ENCODE results near the gene DLG2. TPM values are rescaled to one million over a fixed set of nuclear protein-coding genes. Genes with fewer than 3 reads are reported as not detected.

Gene DLG2
- total RNA-seq, 1 donor: 1.3 TPM

DNA sequence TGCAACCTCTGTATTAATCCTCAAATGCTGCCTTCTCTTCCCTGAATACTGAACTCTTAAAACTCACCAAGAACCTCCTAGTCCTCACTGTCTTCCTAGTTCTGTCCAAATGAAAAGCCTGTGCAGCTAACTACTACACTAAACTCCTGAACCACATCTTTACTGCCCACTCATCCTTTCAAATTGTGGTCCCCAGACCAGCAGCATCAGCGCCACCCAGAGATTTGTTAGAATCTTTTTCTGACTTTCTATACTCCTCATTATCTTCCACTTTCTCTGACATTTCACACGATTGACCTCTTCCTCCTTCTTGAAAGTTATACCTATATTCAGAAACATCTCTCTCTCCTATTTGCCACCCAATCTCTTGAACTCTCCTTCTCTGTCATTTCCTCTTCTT lies 461.3 kb downstream of the DLG2 start:
- no peak for DNase-seq (ENCODE audit: low read depth)
- TF ChIP-seq, protein P1, sequence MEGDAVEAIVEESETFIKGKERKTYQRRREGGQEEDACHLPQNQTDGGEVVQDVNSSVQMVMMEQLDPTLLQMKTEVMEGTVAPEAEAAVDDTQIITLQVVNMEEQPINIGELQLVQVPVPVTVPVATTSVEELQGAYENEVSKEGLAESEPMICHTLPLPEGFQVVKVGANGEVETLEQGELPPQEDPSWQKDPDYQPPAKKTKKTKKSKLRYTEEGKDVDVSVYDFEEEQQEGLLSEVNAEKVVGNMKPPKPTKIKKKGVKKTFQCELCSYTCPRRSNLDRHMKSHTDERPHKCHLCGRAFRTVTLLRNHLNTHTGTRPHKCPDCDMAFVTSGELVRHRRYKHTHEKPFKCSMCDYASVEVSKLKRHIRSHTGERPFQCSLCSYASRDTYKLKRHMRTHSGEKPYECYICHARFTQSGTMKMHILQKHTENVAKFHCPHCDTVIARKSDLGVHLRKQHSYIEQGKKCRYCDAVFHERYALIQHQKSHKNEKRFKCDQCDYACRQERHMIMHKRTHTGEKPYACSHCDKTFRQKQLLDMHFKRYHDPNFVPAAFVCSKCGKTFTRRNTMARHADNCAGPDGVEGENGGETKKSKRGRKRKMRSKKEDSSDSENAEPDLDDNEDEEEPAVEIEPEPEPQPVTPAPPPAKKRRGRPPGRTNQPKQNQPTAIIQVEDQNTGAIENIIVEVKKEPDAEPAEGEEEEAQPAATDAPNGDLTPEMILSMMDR (IDR thresholded peaks at IDR 0.05; ENCODE audit: insufficient read depth, low read depth, low read length): no peak
- H3K4me3 ChIP-seq (ENCODE audit: low read depth, low read length): no peak overlapping the region

DNA sequence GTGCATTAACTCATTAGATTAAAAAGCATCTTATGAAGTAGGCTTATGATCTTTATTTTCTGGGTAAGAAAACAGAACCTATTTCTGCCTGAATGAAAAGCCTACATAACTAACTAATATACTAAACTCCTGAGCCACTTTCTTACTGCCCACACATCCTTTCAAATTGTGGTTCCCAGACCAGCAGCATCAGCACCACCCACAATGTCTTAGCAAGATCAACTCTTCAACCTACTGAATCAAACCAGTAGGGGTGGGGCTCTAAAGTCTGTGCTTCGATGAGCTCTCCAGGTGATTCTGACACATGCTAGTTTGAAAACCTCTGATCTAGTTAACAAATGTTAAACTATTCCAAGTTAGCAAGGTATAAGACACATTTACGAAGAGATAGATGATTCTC lies 462.4 kb downstream of the DLG2 start:
- no peak overlapping the region for H3K4me3 ChIP-seq (ENCODE audit: low read depth, low read length)
- TF ChIP-seq, protein P1 (IDR thresholded peaks at IDR 0.05; ENCODE audit: insufficient read depth, low read depth, low read length): no peak
- DNase-seq (ENCODE audit: low read depth): no peak

DNA sequence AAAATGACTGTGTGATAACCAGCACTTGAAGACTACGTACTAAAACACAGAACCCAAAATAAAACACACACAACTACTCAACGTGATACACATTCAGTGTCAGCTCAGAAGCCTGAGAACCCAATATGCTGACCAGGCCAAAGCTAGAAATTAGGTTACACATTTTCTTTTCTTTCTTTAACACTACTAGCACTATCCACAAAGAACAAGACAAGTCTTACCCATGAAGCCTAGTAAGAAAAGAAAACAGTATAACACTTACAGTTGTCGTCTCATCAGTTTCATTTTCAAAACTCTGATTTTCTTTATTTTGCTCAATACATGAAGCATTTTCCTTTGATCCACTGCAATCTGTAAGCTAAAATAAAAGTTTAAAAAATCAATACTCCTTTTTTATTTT lies 472.9 kb downstream of the DLG2 start:
- TF ChIP-seq, protein P1 (IDR thresholded peaks at IDR 0.05; ENCODE audit: insufficient read depth, low read depth, low read length): no peak
- H3K4me3 ChIP-seq (ENCODE audit: low read depth, low read length): no peak overlapping the region
- DNase-seq (ENCODE audit: low read depth): no peak

DNA sequence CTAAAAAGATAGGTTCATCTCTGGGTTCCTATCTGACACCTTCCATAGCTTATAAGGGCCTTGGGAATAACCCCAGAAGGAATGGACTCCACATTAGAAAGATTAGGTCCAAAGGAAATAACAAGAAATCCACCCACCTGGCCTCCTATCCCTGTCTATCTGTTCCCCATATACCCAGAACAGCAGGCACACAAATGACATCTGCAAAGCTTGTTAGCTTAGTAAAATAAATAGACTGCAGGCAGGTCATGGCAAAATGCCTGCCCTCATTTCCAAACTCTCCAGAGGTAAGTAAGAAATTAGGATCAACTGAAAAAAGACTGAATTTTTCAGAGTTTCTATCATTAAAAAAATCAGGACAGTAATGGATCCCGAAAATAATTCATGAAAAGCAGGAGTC lies 489.5 kb downstream of the DLG2 start:
- no peak overlapping the region for H3K4me3 ChIP-seq (ENCODE audit: low read depth, low read length)
- DNase-seq (ENCODE audit: low read depth): no peak
- TF ChIP-seq, protein P1 (IDR thresholded peaks at IDR 0.05; ENCODE audit: insufficient read depth, low read depth, low read length): no peak

DNA sequence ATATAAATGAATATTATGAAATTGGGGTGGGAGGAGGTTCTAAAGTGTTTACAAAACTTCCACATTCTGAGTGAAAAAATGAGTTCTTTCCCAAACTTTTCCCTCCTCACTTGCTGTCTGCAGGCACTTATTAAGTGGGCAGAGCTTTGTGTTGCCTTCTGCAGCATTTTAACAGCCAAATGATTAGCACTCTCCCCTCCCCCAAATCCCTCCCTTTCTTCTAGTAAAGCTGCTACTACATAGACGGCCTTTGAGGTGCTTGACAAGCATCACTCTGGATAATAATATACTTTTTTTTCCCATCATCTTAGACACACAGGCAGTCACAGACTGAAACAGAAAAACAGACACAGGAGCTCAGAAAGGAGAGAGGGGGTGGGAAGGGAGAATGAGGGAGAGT lies 493.5 kb downstream of the DLG2 start:
- no peak overlapping the region for H3K4me3 ChIP-seq (ENCODE audit: low read depth, low read length)
- TF ChIP-seq, protein P1 (IDR thresholded peaks at IDR 0.05; ENCODE audit: insufficient read depth, low read depth, low read length): no peak
- DNase-seq (ENCODE audit: low read depth): no peak

DNA sequence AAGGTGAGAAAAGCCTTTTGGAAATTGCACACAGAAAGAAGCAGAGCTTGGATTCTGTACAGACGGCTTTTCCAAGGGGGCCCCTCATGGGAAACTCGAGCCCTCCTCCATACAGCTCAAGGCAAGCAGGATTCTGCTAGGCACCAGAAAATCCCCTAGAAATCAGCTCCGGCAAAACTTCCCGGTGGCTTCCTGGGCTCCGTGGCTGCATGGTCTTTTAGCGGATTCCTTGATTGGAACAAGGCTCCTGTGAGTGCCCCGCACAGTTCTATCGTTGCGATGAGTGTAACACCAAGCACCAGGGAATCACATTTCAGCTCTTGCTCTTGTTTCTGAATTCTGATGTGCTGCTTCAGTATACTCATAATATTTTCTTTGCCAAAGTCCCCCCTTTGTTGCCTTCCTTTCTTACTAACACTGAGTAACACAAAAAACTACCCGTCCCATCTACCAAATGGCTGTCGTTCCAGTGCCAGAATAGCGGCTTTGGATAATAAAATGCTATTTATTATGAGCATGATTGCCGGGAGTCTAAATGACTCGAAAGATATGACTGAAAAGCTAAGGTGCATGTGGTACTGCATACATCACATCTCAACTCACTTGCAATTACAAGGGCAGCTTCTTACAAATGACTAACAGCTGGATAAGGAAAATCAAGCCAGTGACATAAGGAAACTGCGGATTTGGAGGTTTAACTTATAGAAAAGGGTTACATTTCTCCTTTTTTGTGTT lies 494.1 kb downstream of the DLG2 start:
- no peak overlapping the region for H3K4me3 ChIP-seq (ENCODE audit: low read depth, low read length)

More for the DNA sequence above, 494.1 kb downstream of the DLG2 start:
- TF ChIP-seq, protein P1 (IDR thresholded peaks at IDR 0.05; ENCODE audit: insufficient read depth, low read depth, low read length): no peak
- no peak for DNase-seq (ENCODE audit: low read depth)
